ENCODE data around the gene SPTB. TPM values are rescaled to one million over a fixed set of nuclear protein-coding genes. Genes with fewer than 3 reads are reported as not detected.

SPTB gene
- total and polyA plus RNA-seq, 9 of the 15 experiments (the other 6 are each of a cell fraction or from before 2014, with no cell fraction given): 0.21 to 45.9 (median 11.7) TPM

- H3K9ac ChIP-seq (ENCODE audit: insufficient read depth in 1 of 2, low read depth in 2 of 2, low read length in 2 of 2): no peak overlapping the region
- FAIRE-seq: no peak
Observed at GRCh38 chr14:64741200-64741599, 138.5 kb downstream of the SPTB start.

More at GRCh38 chr14:64741200-64741599, 138.5 kb downstream of the SPTB start:
- ATAC-seq (no peak), DNase-seq (ENCODE audit: extremely low read depth in 1 of 4, low spot score in 3 of 4) (no peak)
- ChIA-PET POLR2A (interaction anchor here (0.6 to 1.7 kb wide), 2 partner anchors 10 to 1263 kb away, joined by 3 read pairs; no protein-coding TSS in a partner anchor), CTCF (ENCODE audit: low intra/inter-chr PET ratio) (no interaction called here)
- H3K27ac ChIP-seq (ENCODE audit: extremely low read depth, low read depth, low read length): no peak overlapping the region
- intact Hi-C loops (cut with micrococcal nuclease): no loop called here
- H3K36me3 ChIP-seq (ENCODE audit: control insufficient read depth, insufficient read depth, low read length): no peaks in the 10 kb centered on the region
- H2AFZ ChIP-seq (ENCODE audit: low read depth, low read length): no peak overlapping the region
- H3K4me3 ChIP-seq: no peak overlapping the region
- peaks cover 12 to 89% of the 10 kb centered on the region in 2 experiments for H3K27me3 ChIP-seq (ENCODE audit: control insufficient read depth in 2 of 2, insufficient read depth in 2 of 2, low read length in 2 of 2)
- in situ Hi-C loops (cut with MboI): no loop called here
- no peak for TF ChIP-seq BRF2 (IDR thresholded peaks at IDR 0.05; ENCODE audit: borderline replicate concordance, insufficient read depth, insufficient read length)
- TF ChIP-seq ELF4 (CRISPR knock-in tag; IDR thresholded peaks at IDR 0.05): no peak
- TF ChIP-seq PCBP1 (IDR thresholded peaks at IDR 0.05; ENCODE audit: low read depth, low read length, poor library complexity, severe bottlenecking): no peak
- TF ChIP-seq XRCC5 (IDR thresholded peaks at IDR 0.05; ENCODE audit: low read depth, low read length): no peak
- TF ChIP-seq HINFP (tag; conservative IDR thresholded peaks at IDR 0.05; ENCODE audit: low read depth): no peak
- H3K4me2 ChIP-seq (ENCODE audit: insufficient read depth, low read length): no peak overlapping the region
- no peaks in the 10 kb centered on the region for H3K79me2 ChIP-seq (ENCODE audit: control insufficient read depth, insufficient read depth, low read length)
- H4K20me1 ChIP-seq (replicated peaks; ENCODE audit: control insufficient read depth, insufficient read depth, low read length): no peaks in the 10 kb centered on the region; the same call in 1 of the 2 replicates
- no TSS peak for BruUV-seq (replicated peaks)
- H3K4me1 ChIP-seq (replicated peaks in 1 of 2; ENCODE audit: control insufficient read depth in 2 of 2, insufficient read depth in 2 of 2, low read length in 2 of 2): peaks cover 0 to 4% of the 10 kb centered on the region in 2 experiments; a peak in 2 of 5 replicates
- WGBS (ENCODE audit: insufficient coverage, low coverage, missing lambda C conversion rate): 0% methylated on average over 9 of the region's 15 CpGs
- no peaks in the 10 kb centered on the region for H3K9me3 ChIP-seq (replicated peaks; ENCODE audit: control insufficient read depth, insufficient read depth, low read depth, low read length)
- H3K9me1 ChIP-seq (ENCODE audit: control insufficient read depth, insufficient read depth, low read length): no peaks in the 10 kb centered on the region

Data from K562 (cell line).